Measurements from ENCODE around the gene TPCN1. TPM values are rescaled to one million over a fixed set of nuclear protein-coding genes. Genes with fewer than 3 reads are reported as not detected.

Gene TPCN1
- total RNA-seq, 3 donors from 2014 or later = 17.5 to 23.7 (median 20.8) TPM

GRCh38 chr12:113263431-113263963 is 42.2 kb downstream of the TPCN1 start:
- H3K9me3 Mint-ChIP-seq = no peaks in the 10 kb centered on the region
- H3K4me1 Mint-ChIP-seq (ENCODE audit: low read depth) = peaks cover 37% of the 10 kb centered on the region
- ATAC-seq = no peak
- DNase-seq = no peak
- no peaks in the 10 kb centered on the region for H3K27me3 Mint-ChIP-seq (ENCODE audit: low read depth)
- peaks cover 16% of the 10 kb centered on the region for H3K36me3 Mint-ChIP-seq (ENCODE audit: insufficient read depth)
- H3K4me3 Mint-ChIP-seq = no peak overlapping the region

DNA sequence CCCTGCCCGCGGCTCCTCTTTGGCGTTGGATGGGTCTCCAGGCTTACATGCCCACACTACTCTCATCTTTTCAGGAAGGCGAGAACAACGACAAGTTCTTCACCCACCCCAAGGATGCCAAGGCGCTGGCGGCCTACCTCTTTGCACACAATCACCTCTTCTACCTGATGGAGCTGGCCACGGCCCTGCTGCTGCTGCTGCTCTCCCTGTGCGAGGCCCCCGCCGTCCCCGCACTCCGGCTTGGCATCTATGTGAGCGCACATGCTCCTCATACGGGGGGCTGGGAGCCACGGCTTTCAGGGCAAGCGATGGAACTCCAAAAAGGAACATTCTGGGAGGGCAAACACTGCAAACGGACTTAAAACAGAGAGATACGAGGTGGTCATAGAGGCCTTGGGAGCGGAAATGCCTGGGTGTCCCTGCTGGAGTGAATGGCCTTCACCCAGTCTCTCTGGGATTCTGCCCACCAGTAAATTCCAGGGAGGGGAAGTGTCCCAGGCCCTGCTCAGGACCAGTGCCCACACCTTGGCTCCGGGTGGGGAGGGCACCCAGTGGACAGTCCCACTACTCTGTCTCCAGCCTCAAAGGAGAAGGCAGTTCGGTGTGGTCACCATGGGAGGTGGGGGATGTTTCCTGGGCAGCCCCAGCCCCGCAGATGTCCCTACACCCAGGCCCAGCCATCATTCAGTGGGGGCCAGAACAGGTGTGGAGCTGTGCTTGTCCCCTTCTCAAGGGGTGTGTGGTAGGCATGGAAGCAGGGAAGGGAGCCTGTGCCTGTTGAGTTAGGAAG is 45.0 kb downstream of the TPCN1 start:
- no peak for DNase-seq
- Mint-ChIP-seq H3K4me3 (no peak overlapping the region), H3K36me3 (ENCODE audit: insufficient read depth) (peaks cover 20% of the 10 kb centered on the region), H3K27me3 (ENCODE audit: low read depth) (no peaks in the 10 kb centered on the region), H3K4me1 (ENCODE audit: low read depth) (peaks cover 22% of the 10 kb centered on the region), H3K9me3 (no peaks in the 10 kb centered on the region)
- no peak for ATAC-seq

DNA sequence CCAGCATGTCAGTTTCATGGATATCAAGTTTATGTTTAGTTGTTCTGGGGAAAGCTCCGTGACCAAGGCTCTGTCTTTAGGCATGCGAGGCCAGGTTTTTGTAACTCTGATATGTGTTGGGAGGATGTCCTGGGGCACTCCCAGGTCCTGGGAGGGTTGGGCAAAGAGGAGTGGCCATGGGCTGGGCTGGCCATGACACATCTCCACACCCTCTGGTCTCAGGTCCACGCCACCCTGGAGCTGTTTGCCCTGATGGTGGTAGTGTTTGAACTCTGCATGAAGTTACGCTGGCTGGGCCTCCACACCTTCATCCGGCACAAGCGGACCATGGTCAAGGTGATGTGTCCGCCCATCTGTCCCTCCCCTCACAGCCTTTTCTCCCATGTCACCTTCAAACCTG is 46.4 kb downstream of the TPCN1 start:
- DNase-seq = no peak
- H3K36me3 Mint-ChIP-seq (ENCODE audit: insufficient read depth) = peaks cover 21% of the 10 kb centered on the region
- peaks cover 12% of the 10 kb centered on the region for H3K4me1 Mint-ChIP-seq (ENCODE audit: low read depth)
- H3K9me3 Mint-ChIP-seq = no peaks in the 10 kb centered on the region
- no peaks in the 10 kb centered on the region for H3K27me3 Mint-ChIP-seq (ENCODE audit: low read depth)
- ATAC-seq = no peak
- no peak overlapping the region for H3K4me3 Mint-ChIP-seq

GRCh38 chr12:113268136-113268535 is 46.9 kb downstream of the TPCN1 start:
- H3K9me3 Mint-ChIP-seq = no peaks in the 10 kb centered on the region
- ATAC-seq = no peak
- DNase-seq = no peak
- no peak overlapping the region for H3K4me3 Mint-ChIP-seq
- no peaks in the 10 kb centered on the region for H3K27me3 Mint-ChIP-seq (ENCODE audit: low read depth)
- peaks cover 9% of the 10 kb centered on the region for H3K4me1 Mint-ChIP-seq (ENCODE audit: low read depth)
- peaks cover 21% of the 10 kb centered on the region for H3K36me3 Mint-ChIP-seq (ENCODE audit: insufficient read depth)

- ATAC-seq = no peak
- no peaks in the 10 kb centered on the region for H3K27me3 Mint-ChIP-seq (ENCODE audit: low read depth)
Observed at GRCh38 chr12:113268621-113269020, 47.4 kb downstream of the TPCN1 start.

GRCh38 chr12:113269257-113269943 is 48.1 kb downstream of the TPCN1 start:
- DNase-seq (no peak), ATAC-seq (no peak)
- Mint-ChIP-seq H3K27me3 (ENCODE audit: low read depth) (no peaks in the 10 kb centered on the region), H3K4me3 (no peak overlapping the region), H3K4me1 (ENCODE audit: low read depth) (no peaks in the 10 kb centered on the region), H3K9me3 (no peaks in the 10 kb centered on the region), H3K36me3 (ENCODE audit: insufficient read depth) (peaks cover 25% of the 10 kb centered on the region)

More at GRCh38 chr12:113268621-113269020, 47.4 kb downstream of the TPCN1 start:
- H3K9me3 Mint-ChIP-seq = no peaks in the 10 kb centered on the region
- DNase-seq = no peak
- peaks cover 24% of the 10 kb centered on the region for H3K36me3 Mint-ChIP-seq (ENCODE audit: insufficient read depth)
- H3K4me3 Mint-ChIP-seq = no peak overlapping the region
- H3K4me1 Mint-ChIP-seq (ENCODE audit: low read depth) = peaks cover 6% of the 10 kb centered on the region

- Mint-ChIP-seq H3K4me1 (ENCODE audit: low read depth) (no peaks in the 10 kb centered on the region), H3K27me3 (ENCODE audit: low read depth) (no peaks in the 10 kb centered on the region), H3K9me3 (no peaks in the 10 kb centered on the region), H3K36me3 (ENCODE audit: insufficient read depth) (peaks cover 28% of the 10 kb centered on the region), H3K4me3 (no peak overlapping the region)
- ATAC-seq (no peak), DNase-seq (no peak)
Observed at GRCh38 chr12:113270709-113271009, 49.4 kb downstream of the TPCN1 start.

DNA sequence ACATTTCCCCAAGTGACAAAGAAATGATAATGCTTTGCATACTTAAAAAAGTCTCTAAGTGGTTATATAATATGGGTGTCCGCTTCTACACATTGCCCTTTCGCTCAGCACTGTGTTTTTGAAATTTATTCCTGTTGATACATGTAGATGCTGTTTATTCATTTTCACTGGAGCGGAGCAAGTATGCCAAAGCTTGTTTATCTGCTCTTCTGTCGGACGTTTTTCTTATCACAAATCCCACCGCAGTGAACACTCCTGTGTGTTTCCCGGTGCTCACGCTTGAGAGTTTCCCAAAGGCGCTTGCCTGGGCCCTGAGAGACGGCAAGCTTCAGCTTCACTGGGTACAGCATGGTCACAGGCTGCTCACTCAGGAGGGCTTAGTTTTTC is 50.2 kb downstream of the TPCN1 start:
- DNase-seq (no peak), ATAC-seq (no peak)
- peaks cover 24% of the 10 kb centered on the region for H3K36me3 Mint-ChIP-seq (ENCODE audit: insufficient read depth)
- H3K4me1 Mint-ChIP-seq (ENCODE audit: low read depth) = no peaks in the 10 kb centered on the region
- no peak overlapping the region for H3K4me3 Mint-ChIP-seq
- H3K9me3 Mint-ChIP-seq = no peaks in the 10 kb centered on the region
- no peaks in the 10 kb centered on the region for H3K27me3 Mint-ChIP-seq (ENCODE audit: low read depth)

DNA sequence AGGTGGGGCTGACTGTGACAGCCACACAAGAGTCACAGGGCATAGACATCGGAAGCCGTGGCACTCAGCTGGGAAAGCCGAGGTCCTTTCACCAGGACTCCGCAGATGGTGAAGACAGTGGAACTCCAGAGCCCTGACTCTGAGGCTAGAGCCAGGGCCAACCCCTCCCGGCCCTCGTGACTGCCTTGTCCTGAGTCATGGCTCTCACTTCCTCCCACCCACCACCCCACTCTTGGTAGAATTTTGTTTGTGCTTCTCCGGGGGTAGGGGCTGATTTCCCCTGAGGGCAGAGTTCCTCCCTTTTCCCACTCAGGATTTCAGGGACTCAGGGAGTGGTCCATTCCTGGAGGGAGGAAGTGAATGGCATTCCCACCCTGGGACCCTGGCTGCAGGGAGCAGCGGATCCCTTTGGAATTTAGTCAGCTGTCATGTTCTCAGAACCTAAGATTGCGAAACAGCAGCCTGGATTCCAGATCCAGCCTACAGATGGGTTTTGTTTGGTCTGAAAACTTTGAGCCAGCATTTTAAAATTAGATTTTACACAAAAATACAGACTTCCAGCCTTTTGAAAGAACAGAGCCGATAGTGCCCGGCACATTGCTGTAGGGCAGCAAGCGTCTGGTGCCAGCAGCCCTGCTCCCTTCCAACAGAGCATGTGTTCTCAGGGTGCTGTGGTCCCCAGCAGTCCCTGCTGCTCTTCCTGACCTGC is 50.7 kb downstream of the TPCN1 start:
- Mint-ChIP-seq H3K27me3 (ENCODE audit: low read depth) (no peaks in the 10 kb centered on the region), H3K36me3 (ENCODE audit: insufficient read depth) (peaks cover 22% of the 10 kb centered on the region), H3K9me3 (no peaks in the 10 kb centered on the region), H3K4me1 (ENCODE audit: low read depth) (no peaks in the 10 kb centered on the region), H3K4me3 (no peak overlapping the region)
- ATAC-seq = peak; percentile 57 to 72
- DNase-seq = no peak

GRCh38 chr12:113273053-113273725 is 51.9 kb downstream of the TPCN1 start:
- Mint-ChIP-seq H3K27me3 (ENCODE audit: low read depth) (no peaks in the 10 kb centered on the region), H3K36me3 (ENCODE audit: insufficient read depth) (peaks cover 19% of the 10 kb centered on the region), H3K4me1 (ENCODE audit: low read depth) (no peaks in the 10 kb centered on the region), H3K4me3 (no peak overlapping the region), H3K9me3 (no peaks in the 10 kb centered on the region)
- no peak for ATAC-seq
- no peak for DNase-seq

- H3K36me3 Mint-ChIP-seq (ENCODE audit: insufficient read depth) = peaks cover 19% of the 10 kb centered on the region
Observed at GRCh38 chr12:113274848-113275247, 53.6 kb downstream of the TPCN1 start.

GRCh38 chr12:113276306-113276705 is 55.0 kb downstream of the TPCN1 start:
- Mint-ChIP-seq H3K4me3 (no peak overlapping the region), H3K36me3 (ENCODE audit: insufficient read depth) (peaks cover 20% of the 10 kb centered on the region), H3K9me3 (no peaks in the 10 kb centered on the region), H3K27me3 (ENCODE audit: low read depth) (no peaks in the 10 kb centered on the region), H3K4me1 (ENCODE audit: low read depth) (no peaks in the 10 kb centered on the region)
- DNase-seq = no peak
- ATAC-seq = no peak

More at GRCh38 chr12:113274848-113275247, 53.6 kb downstream of the TPCN1 start:
- no peaks in the 10 kb centered on the region for H3K9me3 Mint-ChIP-seq
- H3K4me3 Mint-ChIP-seq = no peak overlapping the region
- H3K27me3 Mint-ChIP-seq (ENCODE audit: low read depth) = no peaks in the 10 kb centered on the region
- H3K4me1 Mint-ChIP-seq (ENCODE audit: low read depth) = no peaks in the 10 kb centered on the region
- ATAC-seq (no peak), DNase-seq (no peak)

DNA sequence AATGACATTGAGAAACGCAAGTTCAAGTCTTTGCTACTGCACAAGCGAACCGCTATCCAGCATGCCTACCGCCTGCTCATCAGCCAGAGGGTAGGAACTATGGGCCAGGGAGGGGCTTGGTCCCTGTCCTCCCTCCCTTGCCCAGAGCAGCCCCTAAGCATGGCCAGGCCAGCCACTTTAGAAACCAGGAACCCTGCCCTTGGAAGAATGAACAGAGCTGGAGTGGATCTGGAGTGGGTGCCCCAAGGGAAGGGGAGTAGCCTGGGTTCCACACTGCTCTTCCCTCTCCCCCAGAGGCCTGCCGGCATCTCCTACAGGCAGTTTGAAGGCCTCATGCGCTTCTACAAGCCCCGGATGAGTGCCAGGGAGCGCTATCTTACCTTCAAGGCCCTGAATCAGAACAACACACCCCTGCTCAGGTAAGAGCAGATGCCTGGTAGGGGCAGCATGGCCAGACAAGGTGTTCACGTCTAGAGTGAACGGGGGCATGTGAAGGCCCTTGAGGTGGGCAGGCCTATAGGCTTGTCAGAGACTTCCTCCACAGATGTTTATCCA is 55.8 kb downstream of the TPCN1 start:
- Mint-ChIP-seq H3K4me3 (no peak overlapping the region), H3K36me3 (ENCODE audit: insufficient read depth) (peaks cover 20% of the 10 kb centered on the region), H3K9me3 (no peaks in the 10 kb centered on the region), H3K27me3 (ENCODE audit: low read depth) (no peaks in the 10 kb centered on the region), H3K4me1 (ENCODE audit: low read depth) (no peaks in the 10 kb centered on the region)
- ATAC-seq = no peak
- no peak for DNase-seq

GRCh38 chr12:113277511-113277910 is 56.2 kb downstream of the TPCN1 start:
- DNase-seq (no peak), ATAC-seq (no peak)
- H3K9me3 Mint-ChIP-seq = no peaks in the 10 kb centered on the region
- no peaks in the 10 kb centered on the region for H3K27me3 Mint-ChIP-seq (ENCODE audit: low read depth)
- H3K36me3 Mint-ChIP-seq (ENCODE audit: insufficient read depth) = peaks cover 19% of the 10 kb centered on the region
- H3K4me1 Mint-ChIP-seq (ENCODE audit: low read depth) = no peaks in the 10 kb centered on the region
- H3K4me3 Mint-ChIP-seq = no peak overlapping the region
